OCI-M2 (cell line): ENCODE measurements around the gene DMGDH.

Experiments used
- DNase-seq: peaks from one replicate; lab custom pipeline; 2025; ENCODE audit not compliant: unreplicated experiment; lab: John Stamatoyannopoulos, UW

The DMGDH gene

DNA sequence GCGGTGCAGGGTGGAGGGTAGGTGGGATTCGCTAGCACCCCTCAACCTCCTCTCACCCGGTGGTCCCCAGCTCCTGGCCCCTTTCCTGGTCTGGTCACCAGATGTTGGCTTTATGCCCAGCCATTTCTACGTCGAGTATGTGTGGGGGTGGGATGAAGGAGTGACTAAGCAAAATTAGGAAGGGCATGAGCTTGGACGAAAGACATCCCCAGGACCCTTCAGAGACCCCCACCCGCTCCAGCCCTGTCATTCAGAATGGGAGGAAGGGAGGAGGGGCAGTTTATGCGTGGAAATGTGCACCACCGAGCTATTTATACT, 835 bp upstream of the DMGDH start:
- DNase-seq = no peak

DNA sequence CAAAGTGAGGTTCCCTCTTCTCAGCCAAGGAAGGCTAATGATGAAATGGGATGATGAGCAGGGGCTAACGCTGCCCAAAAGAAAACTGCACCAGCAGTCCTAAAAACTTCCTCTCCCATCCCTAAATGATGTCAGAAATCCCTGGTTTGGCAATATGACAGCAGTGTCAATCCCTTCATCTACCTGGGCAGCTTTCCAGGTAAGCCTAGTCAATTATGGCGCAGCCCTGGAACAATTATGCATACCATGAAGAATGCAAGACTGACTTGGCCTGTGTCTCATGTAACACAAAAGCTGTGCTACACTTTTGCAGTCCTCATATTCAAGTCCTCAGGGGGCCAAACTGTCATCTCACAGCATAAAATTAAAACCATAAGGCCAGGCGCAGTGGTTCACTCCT, 7.0 kb downstream of the DMGDH start:
- no peak for DNase-seq

DNA sequence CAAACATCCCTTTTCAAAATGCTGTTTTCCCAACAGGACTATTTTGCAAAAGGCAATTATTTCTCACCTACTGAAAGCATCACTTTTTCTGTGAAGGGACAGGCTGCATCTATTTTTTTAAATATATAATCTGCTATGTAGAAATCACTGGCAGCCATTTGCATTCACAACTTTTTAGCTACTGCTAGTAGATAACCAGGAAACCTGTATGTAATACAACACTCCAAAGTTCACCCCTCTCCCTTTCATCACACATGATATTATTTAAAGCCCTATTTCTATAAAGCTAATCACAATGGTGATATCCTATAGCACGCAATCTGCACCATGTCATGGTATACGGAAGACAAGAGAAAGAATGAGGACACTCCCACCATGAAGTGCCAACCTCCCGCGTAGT, 9.8 kb downstream of the DMGDH start:
- DNase-seq = no peak

DNA sequence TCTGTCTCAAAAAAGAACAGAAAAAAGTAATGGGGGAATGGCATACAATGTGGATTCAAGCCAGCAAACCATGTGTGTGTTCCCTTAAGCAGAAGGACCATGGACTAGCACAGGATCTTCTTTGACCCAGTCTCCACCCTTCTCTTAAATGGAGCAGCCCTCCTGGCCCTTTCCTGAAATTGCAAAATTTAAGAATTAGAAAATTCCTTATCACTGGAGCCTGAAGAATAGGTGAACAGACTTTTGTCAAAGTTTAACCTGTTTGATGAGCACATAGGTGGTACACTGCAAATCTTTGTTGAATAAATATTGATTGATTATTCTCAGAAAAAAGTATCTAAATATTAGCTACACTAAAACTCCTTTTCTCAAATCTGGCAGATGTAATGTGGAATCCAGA, 12.6 kb downstream of the DMGDH start:
- DNase-seq = no peak

DNA sequence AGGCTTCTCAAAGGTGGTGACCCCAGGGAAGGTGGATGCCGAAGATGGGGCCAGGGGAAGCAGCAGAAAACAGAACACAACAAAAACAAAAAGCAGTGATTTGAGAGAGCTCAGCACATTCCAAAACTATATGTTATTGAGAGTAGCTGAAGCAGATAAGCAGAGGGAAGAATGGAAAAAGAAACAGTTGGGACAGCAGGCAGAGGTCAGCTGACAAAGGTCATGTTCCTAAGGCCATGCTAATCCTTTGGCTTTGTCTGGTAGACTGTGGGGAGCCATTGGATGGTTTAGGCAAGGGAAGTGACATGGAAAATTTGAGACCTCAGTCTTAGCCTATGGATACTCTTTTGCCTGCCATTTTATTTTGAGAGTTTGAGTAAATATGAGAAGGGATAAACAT, 14.5 kb downstream of the DMGDH start:
- DNase-seq = no peak

DNA sequence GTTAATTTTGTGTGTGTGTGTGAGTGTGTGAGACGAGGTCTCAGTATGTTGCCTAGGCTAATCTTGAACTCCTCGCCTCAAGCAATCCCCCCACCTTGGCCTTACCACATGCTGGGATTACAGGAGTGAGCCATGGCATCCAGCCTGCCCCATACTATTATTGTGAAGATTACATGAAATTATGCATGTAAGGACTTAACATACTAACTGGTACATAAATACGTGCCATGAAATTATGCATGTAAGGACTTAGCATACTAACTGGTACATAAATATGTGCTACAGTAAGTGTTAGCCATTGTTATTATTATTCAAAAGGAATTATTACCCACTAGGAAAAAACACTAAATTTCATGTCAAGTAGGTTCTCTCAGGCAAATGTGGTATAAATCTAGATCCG, 16.2 kb downstream of the DMGDH start:
- no peak for DNase-seq

DNA sequence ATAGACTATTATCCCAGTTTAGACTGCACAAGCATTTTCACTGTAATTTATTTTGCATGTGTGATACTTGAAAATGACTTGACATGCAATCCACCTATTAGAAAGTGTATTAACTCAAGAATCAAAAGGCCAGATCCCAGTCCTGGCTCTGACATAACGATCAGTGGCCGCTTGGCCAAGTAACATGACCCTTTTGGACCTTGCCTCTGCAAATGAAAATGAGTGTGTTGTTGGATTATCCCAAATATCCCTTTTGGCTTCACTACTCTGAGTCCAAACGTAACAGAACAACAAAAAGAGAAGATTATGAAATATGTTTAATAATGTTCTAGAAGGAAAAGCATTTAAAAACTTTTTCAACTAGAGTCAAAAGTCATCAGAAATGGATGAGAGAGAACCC, 19.0 kb downstream of the DMGDH start:
- DNase-seq = no peak

DNA sequence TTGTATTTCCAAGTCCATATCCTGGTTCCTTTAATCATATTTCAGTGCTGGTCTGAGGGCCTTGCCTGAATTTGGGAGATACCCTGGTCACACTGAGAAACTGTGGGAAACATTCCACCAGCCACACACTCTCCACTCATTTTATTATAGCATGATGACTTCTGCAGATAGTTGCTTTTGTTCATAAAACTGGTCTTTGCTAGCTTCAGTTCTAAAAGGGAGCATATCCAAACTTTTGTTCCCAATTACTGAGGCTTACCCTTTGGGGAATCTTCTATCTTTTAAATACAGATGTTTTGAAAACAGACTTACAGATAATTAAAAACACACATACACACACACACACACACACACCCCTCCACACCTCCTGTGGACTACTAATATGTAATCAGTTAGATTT, 21.0 kb downstream of the DMGDH start:
- DNase-seq = no peak

DNA sequence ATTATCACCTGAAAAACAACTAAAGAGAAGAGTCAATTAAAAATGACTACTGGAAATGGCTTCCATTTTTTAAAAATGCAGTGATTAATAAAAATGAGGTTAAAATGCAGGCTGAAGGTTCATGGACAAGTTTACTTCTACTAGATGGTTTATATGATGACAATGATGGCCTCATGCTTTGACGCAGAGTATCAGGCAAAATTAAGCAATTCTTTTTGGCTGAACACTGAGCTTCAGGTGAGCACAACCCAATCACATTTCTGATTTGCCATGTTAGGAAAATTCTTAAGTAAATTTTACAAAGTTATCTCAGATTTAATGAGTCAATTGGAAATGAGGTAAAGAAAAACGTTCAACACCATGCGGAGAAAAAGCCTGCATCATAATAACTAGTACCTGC, 22.3 kb downstream of the DMGDH start:
- no peak for DNase-seq

DNA sequence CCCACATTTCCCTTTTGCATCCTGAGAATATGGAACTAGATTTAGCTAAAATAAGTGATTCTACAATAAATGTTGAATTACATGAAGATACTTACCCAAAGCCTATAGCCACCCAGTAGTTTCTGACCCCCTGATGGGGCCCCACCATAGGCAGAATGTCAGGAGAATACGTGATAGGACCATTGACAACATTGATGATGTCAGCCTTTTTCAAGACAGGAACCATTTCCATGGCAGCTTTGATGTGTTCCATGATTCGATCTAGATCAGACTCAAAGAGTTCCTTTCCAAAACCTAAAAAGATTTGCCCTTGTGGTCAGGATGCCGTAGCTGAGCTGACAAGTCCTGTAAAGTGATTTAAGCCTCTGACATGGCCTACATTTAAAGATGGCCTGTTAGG, 27.3 kb downstream of the DMGDH start:
- no peak for DNase-seq

DNA sequence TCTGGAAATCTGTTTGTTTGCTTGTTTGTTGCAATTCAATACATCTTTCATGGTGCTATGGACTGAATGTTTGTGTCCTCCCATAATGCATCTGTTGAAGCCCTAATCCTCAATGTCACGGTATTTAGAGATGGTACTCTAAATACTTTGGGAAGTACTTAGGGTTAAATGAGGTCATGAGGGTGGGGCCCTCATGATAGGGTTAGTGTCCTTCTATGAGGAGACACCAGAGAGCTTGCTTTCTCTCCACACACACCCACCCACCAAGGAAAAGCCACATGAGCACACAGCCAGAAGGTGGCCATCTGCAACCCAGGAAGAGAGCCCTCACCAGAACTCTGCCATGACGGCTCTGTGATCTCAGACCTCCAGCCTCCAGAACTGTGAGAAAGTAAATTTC, 32.7 kb downstream of the DMGDH start:
- no peak for DNase-seq

DNA sequence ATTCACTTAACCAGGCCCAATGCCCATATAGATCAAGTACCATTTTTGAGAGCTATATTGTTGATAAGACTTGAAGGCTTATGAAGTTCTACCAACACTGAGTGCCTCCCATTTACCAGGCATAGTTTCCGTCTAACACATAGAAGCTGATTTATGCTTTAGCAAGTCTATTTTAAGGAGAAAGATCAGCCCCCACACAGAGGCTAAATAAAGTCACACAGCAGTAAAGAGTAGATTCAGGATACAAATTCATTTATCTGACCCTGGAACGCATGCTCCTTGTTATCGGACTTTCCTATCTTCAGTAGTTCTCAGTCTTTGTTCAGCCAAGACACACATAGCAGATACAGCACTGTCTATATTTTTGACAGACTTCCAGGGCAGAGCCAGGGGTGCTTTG, 34.2 kb downstream of the DMGDH start:
- DNase-seq = no peak

DNA sequence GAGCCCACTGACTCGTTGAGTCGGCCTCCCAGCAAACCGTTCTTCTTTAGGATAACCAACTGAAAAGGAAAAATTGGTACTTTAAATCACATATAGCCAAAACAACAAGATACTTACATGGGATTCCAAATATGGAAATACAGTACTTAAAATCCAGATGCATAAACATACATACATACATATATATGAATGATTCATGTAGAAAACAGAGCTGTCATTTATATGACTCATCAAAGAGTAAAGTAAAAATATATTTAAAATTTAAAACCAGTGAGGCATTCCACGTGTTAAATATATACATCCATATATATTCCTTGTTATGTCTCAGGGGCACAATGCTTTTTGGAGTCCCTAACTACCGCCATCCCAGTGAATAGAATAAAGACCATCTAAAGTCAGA, 36.7 kb downstream of the DMGDH start:
- no peak for DNase-seq

DNA sequence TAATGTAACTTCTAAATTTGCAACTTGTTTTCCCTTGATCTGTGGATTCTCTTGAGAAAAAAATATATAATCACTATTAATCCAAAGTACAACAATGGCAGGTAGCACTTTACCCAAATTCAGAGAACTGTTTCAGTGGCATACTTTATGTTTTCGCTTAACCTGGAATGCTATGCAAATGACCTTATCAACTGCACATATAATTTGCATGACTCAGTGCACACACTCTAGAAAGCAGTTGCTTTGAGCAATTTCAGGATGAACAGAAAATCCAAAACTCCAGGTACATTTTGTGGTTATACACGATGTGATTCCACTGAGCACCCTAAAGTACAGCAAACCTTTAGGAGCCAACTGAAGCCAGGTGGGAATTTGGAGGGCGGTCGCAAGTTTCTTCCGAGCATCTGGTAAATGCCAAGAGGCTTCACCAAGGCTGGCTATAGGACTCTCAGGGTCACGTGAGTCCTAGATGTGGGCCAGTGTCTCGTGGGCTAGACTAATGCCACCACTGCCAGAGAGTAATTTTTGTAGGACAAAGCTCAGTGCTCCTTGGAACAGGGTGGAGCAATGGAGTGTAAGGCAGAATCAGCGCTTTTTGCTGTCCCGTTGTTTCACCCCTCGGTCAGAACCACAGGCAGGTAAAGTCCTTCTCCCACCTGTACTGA, 37.3 kb downstream of the DMGDH start:
- no peak for DNase-seq

DNA sequence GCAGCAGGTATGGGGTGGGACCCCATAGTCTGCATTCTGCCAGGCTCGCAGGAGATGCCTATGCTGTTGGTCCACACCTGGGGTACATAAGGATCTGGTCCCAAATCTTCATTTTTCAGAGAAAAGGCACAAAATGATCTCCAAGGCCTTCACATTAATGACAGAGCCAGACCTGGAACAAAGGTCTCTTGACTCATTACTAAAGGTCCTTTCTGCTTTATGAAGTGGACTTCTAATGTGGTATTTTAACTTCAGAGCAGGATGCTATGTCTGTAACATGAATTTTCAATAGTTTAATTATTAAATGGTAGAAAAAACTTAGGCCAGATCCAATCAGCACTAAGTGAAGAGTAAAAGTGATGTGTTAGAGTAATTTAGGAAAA, 38.0 kb downstream of the DMGDH start:
- no peak for DNase-seq

DNA sequence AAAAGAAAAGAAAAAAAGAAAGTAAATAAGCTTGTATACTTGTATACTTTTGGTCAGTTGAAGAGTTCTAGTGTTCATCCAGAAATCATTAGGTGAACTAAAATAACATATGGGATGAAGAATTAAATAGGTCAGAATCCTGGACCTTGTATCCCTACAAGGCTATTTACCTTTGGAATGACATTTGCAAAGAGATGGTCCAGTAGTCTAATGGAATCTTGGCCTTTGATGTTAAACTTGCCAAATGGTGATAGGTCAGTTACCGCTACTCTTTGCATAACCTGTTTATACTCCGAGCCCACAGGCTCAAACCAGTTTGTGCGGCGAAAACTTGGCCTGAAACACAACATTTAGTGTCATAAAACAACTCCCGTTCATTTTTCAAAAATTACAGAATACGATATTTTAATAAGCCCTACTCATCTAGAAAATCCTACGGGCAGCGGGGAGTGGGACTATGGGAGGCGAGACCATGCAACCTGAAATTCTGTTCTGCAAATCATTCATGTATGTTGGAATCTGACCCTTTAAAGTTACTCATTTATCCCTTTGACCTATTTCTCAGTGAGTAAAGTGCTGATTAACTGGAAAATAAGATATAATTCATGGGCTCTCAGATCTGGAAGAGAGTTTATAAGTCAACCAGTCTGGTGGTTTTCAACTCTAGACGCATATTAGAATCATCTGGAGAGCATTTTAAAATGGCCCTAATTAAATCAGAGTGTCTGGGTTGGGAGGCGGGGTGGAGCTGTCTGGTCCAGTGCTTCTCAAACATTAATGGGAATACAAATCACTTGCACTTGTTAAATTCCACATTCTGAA, 38.6 kb downstream of the DMGDH start:
- no peak for DNase-seq

DNA sequence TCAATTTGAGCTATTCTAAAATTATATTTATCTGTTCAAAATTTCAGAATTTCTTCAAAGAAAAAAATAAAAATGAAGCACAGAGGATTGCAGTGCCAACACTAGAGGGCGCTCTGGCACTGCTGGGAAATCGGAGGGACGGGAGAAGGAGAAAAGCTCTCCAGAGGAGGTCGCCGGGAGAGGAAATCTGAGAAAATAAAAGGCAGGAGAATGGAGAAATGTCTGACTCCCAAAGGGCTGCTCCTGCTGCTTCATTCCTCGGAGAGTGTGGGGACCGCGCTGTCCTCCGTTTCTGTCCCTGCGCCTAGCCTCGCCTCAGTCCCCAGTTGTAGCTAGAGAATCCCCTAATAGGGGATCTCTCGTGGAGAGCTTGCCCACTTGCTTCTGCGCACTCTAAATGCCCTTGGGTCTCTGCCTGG, 44.4 kb downstream of the DMGDH start:
- DNase-seq = no peak

DNA sequence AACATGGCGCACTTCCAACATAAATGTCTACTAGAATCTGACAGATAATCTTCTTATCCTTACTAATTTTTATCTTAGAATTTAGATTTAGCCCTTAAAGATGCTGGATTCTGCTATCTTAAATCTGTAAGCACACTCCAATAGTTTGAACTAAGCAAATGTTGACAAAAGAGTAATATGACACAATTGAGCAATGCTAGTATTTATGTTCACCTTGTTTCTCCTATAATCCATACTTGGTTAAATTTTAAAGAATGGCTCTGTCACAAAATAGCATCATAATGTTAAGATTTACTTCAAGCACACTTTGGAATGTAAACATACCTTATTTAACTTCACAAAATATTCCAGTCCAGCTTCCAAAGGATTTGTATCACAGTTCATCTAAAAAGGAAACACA, 45.5 kb downstream of the DMGDH start:
- no peak for DNase-seq

DNA sequence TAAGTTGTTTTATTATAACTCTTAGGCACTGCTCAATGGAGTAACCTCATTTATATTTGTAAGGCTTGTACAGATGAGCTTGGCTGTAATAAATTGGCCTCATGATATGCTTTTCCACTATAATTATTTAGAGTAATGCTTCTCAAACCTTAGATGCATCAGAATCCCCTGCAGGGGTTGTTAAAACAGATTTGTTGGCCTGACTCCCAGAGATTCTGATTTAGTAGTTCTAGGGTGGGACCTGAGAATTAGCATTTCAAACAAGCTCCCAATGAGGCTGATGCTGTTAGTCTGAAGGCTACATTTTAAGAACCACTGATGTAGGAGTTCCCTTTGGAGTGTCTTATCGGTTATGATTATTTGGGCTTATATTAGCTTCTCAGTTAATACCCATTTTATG, 46.1 kb downstream of the DMGDH start:
- no peak for DNase-seq

DNA sequence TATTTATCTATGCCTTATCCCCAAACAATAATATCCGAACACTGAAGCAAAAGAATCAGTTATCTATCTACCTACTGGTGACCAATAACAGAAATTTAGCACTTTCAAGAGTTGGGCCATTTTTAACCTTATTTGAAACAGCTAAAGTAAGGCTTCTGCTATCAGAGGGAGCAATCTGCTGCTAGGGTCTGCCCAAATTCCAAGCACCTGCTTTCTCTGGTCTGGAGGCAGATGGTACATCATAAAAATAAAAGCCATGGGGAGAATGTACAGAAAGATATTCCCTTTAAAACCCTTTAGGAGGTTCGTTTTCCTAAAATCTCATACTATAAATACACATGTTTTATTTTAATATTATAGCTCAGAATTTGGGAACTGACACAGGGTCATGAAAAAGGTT, 46.7 kb downstream of the DMGDH start:
- no peak for DNase-seq

DNA sequence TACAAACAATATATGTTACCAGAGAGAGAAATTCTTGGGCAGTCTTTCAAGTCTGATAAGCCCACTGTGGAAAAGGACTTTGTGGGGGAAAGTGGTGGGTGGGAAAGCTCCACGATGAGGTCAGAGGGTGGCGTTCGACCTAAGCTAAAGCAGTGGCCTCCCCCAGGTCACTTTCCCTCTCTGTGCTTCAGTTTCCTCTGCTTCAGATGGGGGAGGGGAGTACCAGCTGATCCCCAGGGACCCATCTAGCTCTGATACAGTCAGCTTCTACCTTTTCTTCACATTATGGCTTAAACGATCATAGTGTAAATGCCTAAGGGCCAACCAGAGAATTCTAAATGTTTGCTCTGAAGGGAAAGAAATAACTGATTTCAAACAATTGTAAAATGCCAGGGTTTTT, 47.7 kb downstream of the DMGDH start:
- DNase-seq = no peak

DNA sequence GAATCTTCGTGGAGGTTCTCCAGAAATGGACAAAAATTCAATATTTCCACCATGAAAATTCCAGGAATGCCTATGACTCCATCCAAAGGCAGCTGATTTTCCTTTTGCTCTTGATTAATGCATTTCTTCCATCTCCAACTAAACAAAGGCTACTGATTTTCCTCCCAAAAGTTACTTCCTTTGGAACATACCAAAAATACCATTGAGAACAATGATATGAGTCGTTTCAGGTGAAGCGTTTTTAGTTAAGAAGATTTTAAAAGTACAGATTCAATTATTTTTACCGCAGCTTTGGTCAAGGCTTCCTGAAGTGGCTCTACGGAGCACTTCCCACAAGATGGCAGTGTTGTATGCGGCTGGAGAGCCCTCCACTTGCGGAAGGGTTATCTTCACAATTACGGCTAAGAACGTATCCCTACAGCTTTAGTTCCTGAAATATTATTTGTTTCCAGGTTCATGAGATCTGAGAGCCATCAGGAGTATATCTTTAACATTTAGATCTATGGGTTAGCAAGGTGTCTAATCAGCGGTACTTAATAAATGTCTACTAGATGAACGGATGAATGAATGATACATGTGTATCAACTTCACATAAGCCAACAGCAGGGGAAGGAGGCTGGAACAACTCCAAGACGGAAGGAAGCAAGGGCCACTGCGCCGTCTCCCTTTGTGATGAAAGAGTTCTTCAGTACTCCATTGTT, 48.5 kb downstream of the DMGDH start:
- no peak for DNase-seq
